ENCODE results near the gene LRP4. TPM values are rescaled to one million over a fixed set of nuclear protein-coding genes. Genes with fewer than 3 reads are reported as not detected.

The LRP4 gene
- total RNA-seq, 2 donors from 2014 or later = 22.5 to 29.6 TPM

DNA sequence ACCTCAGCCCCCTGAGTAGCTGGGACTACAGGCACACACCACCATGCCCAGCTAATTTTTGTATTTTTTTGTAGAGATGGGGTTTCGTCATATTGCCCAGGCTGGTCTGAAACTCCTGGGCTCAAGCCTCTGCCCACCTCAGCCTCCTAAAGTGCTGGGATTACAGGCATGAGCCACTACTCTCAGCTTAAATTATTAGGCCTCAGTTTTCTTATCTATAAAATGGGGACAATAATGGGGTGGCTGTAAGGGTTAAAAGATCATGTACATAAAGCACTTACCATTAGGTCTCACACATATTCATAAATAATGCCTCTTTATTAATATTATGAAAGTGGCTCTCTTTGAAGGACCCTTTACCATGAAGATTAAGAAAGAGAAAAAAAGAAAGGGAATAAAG is 40.8 kb downstream of the LRP4 start:
- Histone ChIP-seq H3K27ac (no peak overlapping the region), H3K4me1 (no peaks in the 10 kb centered on the region), H3K9me3 (no peaks in the 10 kb centered on the region), H3K36me3 (peaks cover 62% of the 10 kb centered on the region), H3K4me3 (no peak overlapping the region), H3K27me3 (no peaks in the 10 kb centered on the region)
- DNase-seq (ENCODE audit: low spot score) = no peak
- TF ChIP-seq CTCF (IDR thresholded peaks at IDR 0.05) = no peak

DNA sequence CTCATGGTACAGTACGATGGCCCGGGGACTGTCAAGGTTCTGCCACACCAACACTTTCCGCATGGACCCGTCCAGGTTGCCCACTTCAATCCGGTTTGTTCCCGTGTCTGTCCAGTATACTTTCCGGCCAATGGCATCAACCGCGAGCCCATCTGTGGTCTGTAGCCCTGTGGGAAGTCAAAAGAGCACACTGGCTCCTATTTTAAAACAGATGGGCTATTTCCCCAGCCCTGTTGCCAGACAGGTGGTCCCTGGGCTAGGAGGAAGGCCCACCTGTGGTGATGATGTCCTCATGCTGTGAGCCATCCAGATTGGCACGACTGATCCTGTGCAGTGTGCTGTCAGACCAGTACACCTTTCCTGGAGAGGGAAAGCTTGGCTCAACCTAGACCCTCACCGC is 41.9 kb downstream of the LRP4 start:
- Histone ChIP-seq H3K4me1 (no peaks in the 10 kb centered on the region), H3K36me3 (peaks cover 72% of the 10 kb centered on the region), H3K9me3 (no peaks in the 10 kb centered on the region), H3K27ac (no peak overlapping the region), H3K27me3 (no peaks in the 10 kb centered on the region), H3K4me3 (no peak overlapping the region)
- no peak for DNase-seq (ENCODE audit: low spot score)
- no peak for TF ChIP-seq CTCF (IDR thresholded peaks at IDR 0.05)

GRCh38 chr11:46874586-46874985 is 43.8 kb downstream of the LRP4 start:
- Histone ChIP-seq H3K36me3 (peaks cover 85% of the 10 kb centered on the region), H3K27ac (no peak overlapping the region), H3K9me3 (no peaks in the 10 kb centered on the region), H3K4me3 (no peak overlapping the region), H3K4me1 (no peaks in the 10 kb centered on the region), H3K27me3 (no peaks in the 10 kb centered on the region)
- no peak for DNase-seq (ENCODE audit: low spot score)
- TF ChIP-seq CTCF (IDR thresholded peaks at IDR 0.05) = no peak

- Histone ChIP-seq H3K4me1 (no peaks in the 10 kb centered on the region), H3K27ac (no peak overlapping the region), H3K36me3 (peaks cover 78% of the 10 kb centered on the region), H3K27me3 (no peaks in the 10 kb centered on the region), H3K4me3 (no peak overlapping the region), H3K9me3 (no peaks in the 10 kb centered on the region)
- no peak for DNase-seq (ENCODE audit: low spot score)
- TF ChIP-seq CTCF (IDR thresholded peaks at IDR 0.05) = no peak
Measured at GRCh38 chr11:46868912-46869311, 49.4 kb downstream of the LRP4 start.

GRCh38 chr11:46865340-46865739 is 53.0 kb downstream of the LRP4 start:
- H3K27ac ChIP-seq = no peak overlapping the region

More at GRCh38 chr11:46865340-46865739, 53.0 kb downstream of the LRP4 start:
- Histone ChIP-seq H3K4me3 (no peak overlapping the region), H3K4me1 (no peaks in the 10 kb centered on the region), H3K9me3 (no peaks in the 10 kb centered on the region), H3K27me3 (no peaks in the 10 kb centered on the region), H3K36me3 (peaks cover 64% of the 10 kb centered on the region)
- TF ChIP-seq CTCF (IDR thresholded peaks at IDR 0.05) = no peak
- no peak for DNase-seq (ENCODE audit: low spot score)

Data from right atrium auricular region (tissue), 2 donors.